HG02763 (cell line): ENCODE measurements around the gene FAM47E.

Experiments used
- ATAC-seq: cut with Tn5 transposase; IDR thresholded peaks from one replicate; pipeline ENCODE4 v1.9.1; 2021; ENCODE audit warnings: mild to moderate bottlenecking, moderate library complexity; ENCODE audit not compliant: unreplicated experiment

The FAM47E gene

DNA sequence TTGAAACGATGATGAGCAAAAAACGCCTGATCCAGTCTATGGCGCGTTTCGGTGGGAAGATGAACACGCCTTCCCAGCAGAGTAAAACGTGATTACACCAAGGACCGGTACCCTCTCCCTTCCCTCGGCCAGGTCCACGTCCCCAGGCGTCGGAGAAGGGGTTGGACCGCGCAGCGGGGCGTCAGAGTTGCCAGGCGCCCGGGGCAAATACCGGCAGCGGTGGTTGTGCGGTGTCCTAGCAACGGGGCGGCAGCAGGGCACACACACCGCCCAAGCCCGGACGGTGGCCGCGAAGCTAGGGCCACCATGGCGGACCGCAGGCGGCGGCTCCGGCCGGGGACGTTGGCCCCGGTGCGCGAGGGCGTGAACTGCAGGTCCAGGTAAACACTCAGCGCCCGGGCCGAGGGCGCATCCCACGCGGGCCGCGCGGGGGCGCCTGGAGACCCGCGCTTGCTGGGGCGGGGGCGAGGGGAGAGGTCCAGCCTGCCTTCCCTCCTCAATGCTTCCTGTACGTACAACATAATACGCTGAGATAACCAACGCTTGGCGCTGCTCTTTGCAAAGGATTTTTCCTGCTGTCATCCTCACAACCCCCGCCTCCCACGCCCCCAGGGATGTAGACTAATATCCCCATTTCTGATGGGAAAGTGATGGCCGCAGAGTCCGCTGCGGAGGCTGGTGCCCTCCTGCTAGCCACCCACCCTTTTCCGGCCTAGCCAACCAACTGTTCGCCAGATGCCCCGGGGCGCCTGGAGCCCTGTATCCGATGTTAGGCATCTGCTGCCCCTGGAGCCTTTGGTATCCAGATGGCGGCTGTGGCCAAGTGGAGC, at the start of gene FAM47E:
Gene FAM47E, plus strand, starts transcription at position 281 of the 830 bp plus-strand sequence. Its CDS starts 26 bp downstream, at position 307.
- no peak for ATAC-seq

GRCh38 chr4:76203541-76203940, 48.0 kb upstream of the FAM47E start:
- no peak for ATAC-seq

DNA sequence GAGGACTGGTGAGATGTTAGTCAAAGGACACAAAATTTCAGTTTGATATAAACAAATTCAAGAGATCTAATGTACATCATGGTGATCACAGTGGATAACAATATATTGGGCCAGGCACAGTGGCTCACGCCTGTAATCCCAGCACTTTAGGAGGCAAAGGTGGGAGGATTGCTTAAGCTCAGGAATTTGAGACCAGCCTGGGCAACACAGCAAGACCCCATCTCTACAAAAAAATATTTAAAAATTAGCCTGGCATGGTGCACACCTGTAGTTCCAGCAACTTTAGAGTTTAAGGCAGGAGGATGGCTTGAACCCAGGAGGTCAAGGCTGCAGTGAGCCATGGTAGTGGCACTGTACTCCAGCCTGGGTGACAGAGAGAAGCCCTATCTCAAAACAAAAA, 46.6 kb upstream of the FAM47E start:
- ATAC-seq = no peak

DNA sequence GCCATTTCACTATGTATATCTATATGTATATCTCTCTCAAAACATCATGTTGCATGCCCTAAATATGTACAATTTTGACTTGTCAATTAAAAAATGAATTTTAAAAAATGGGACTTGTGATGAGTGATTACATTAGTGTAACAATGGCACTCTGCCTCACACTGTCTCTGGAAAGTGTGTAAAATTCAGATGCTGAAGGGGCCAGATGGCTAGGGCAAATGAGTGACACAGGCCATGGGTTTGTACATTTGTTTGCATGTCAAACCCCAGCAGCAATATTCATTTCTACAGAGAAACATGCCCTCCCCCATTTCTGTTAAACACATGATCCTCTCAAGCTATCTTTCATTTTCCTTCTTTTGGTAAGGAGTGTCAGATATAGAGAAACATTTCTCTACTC, 46.0 kb upstream of the FAM47E start:
- no peak for ATAC-seq

- no peak for ATAC-seq
These were observed 45.1 kb upstream of the FAM47E start for GRCh38 chr4:76206222-76206942.

- no peak for ATAC-seq
These were observed 44.0 kb upstream of the FAM47E start for GRCh38 chr4:76207549-76207948.

DNA sequence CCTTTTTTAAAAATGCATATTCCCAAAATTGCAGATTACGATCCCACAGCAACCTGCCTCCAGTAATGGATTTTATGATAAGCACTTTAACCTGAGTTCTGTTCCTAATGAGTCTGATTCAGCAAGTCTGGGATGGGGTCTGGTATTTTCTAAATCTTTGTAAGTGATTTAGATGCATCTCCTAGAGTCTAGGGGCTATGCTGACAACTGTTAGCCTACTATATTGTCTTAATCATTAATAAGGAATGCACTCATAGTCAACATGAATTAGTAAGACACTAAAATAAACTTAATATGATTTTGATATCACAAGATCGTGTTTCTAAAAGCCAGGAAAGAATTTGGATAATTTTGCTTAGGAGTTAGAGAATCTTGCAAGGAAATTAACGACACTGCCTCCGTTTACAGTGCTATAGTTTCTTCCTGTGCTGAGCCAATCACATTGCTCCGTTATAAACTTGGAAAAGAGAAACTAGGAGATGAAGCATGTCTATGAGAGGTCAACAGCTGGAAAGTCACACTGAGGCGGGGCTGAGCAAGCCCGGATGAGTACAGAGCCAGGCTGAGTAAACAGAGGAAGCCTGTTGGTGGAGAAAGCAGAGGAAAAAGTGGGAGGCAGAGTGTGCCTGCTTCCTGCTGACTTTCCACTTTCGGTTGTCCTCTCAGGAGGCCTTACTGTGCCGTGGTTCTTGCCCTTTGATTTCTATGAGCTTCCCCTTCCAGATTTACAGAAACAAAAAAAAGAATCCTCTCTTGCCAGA, 43.3 kb upstream of the FAM47E start:
- no peak for ATAC-seq

- no peak for ATAC-seq
These were observed 41.6 kb upstream of the FAM47E start for GRCh38 chr4:76209881-76210280.

GRCh38 chr4:76210452-76210851, 41.1 kb upstream of the FAM47E start:
- no peak for ATAC-seq

DNA sequence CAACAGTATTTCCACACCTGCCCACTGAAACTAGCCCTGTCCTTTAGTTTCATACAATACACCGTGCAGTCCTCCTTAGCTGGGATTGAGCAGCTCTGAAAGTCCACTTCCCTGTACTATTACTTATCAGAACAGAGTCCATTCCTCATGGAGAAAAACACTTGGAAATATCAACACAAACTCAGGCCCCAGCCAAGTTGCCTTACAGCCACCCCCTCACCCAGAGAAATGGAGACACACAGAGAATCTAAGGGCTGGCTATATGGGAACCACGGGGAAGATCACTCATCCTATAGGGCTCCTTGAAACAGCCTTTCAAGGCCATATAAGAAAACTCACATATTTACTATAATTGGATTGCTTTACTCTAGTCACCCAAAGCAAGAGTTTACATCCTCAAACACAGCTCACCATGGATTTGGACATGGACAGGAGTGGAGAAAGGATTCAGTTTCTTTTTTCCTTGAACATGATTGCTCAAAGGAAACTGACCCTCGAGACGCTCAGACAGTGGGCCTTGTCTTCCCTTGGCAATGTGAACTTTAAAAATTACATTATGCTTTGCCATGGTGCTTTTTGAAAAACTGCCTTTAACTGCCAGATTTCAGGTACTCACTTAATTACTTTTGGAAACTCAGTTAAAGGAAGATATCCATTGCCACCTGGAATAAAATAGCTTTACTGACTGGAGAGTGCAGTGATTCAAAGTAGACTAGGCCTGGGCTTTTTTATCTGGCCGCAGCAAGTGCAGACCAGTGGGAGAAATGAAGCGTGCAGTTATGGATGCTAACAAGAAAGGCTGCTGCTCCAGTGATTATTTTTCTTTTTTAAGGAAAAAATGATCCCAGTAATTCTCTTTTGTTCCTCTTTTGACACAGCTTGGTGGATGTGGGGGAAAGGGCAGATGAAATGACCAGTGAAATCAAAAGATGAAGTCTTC, 39.5 kb upstream of the FAM47E start:
- no peak for ATAC-seq

GRCh38 chr4:76212851-76213414, 38.6 kb upstream of the FAM47E start:
- ATAC-seq = no peak

GRCh38 chr4:76213415-76214176, 37.9 kb upstream of the FAM47E start, which contains the start of gene SCARB2:
Gene SCARB2, minus strand, starts transcription at chr4:76213824. Its CDS starts 281 bp downstream, at chr4:76213543.
- peak; percentile 74 for ATAC-seq

GRCh38 chr4:76214177-76214675, 37.3 kb upstream of the FAM47E start:
- peak; percentile 0 for ATAC-seq

DNA sequence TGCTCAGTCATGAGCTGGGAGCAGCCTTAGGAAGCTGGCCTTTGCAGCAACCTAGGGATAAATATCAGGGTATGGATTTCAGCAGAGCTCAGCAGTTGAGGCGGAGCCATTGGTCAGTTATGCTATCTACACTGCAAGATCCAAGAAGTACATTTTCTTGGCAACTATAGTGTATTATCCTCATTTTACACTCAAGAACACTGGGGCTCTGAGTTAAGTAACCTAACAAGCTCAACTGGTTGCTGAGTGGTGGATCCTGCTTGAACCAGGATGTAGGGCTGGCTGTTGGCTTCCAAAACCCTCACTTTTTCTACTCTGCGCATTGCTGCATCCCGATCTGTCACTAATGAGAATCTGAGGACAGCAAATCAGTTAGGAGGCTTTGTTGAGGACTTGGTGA, 36.4 kb upstream of the FAM47E start:
- no peak for ATAC-seq

GRCh38 chr4:76216524-76216923, 35.0 kb upstream of the FAM47E start:
- ATAC-seq = no peak

GRCh38 chr4:76216975-76217814, 34.3 kb upstream of the FAM47E start:
- ATAC-seq = no peak

- ATAC-seq = no peak
These were observed 32.0 kb upstream of the FAM47E start for GRCh38 chr4:76219299-76220055.
